ENCODE data around the gene BCKDK. TPM values are rescaled to one million over a fixed set of nuclear protein-coding genes. Genes with fewer than 3 reads are reported as not detected.
"Not testable (repeated sequence)": the region's sequence is repeated elsewhere in the genome, so short reads cannot be mapped to it uniquely, and the experiment has no call there.

BCKDK gene
- total and polyA plus RNA-seq, 12 donors, result 26.1 to 90.9 (median 71.4) TPM

DNA sequence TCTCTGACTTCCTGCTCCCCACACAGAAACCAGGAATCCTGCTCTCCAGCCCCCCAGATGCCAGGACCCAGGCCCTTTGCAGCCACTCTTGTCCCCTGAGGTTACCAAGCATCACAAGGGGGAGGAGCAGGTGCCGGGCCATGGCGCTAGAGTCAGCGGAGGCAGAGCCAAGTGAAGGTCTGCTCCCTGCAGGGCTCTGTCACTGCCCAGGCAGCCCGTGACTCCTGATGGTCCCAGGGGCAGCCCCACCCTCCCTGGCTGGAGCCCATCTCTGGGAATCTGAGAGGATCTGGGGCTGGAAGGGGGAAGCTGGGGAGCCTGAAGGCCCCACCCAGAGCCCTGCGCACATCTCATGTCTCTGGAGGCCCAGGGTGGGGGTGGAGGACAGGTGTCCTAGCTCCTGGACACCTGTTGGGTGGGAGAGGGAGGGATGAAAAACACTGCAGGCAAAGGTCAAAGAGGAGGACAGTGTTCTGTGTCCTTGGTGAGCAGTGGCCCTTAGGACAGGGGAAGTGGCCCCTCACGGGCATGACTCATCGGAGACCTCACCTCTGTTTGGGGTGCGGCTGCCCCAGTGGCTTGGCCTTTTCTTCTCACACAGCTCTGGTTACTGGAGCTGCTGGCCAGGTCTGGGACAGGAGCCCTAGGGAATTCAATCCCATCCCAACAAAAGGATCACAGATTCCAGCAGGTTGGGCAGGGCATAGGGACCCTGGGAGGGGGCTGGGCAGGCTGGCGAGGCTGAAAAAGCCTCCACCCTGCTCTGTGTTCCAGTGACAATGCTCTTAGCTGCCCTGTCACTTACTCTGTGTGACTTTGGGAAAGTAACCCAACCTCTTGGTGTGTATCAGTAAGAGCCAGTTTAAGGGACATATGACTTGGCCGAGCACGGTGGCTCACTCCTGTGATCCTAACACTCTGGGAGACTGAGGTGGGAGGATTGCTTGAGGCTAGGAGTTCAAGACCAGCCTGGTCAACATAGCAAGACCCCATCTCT lies 42.0 kb downstream of the BCKDK start, which contains the start of gene PRSS36:
Gene PRSS36, minus strand, starts transcription at position 173 of the 997 bp plus-strand sequence. Its CDS starts 31 bp downstream, at position 142.
- intact Hi-C loops (cut with DNase I), result loop anchor here in 4 of 10 donors (10.0 kb wide), 2 partner anchors 155 to 165 kb away; partner anchors contain the start of gene HSD3B7 (in 2 of the 4)
- WGBS, 2 donors, result 75 to 78% methylated on average over 11 of the region's 11 CpGs
- peaks cover 0 to 25% (median 13%) of the 10 kb centered on the region in 7 donors for H3K27me3 ChIP-seq
- ATAC-seq, result peak in 5 of 8 donors; percentile 9 to 34 (median 26)
- no peaks in the 10 kb centered on the region for H3K9me3 ChIP-seq
- no peak for DNase-seq
- no peaks in the 10 kb centered on the region for H3K36me3 ChIP-seq
- peak within 1 kb of the TSS in 1 of 10 donors; percentile 64 for H3K27ac ChIP-seq
- peak within 1 kb of the TSS in 1 of 10 donors; percentile 16 for H3K4me3 ChIP-seq
- H3K4me1 ChIP-seq, result peaks cover 0 to 15% (median 0%) of the 10 kb centered on the region in 9 donors
- TF ChIP-seq, protein P1, sequence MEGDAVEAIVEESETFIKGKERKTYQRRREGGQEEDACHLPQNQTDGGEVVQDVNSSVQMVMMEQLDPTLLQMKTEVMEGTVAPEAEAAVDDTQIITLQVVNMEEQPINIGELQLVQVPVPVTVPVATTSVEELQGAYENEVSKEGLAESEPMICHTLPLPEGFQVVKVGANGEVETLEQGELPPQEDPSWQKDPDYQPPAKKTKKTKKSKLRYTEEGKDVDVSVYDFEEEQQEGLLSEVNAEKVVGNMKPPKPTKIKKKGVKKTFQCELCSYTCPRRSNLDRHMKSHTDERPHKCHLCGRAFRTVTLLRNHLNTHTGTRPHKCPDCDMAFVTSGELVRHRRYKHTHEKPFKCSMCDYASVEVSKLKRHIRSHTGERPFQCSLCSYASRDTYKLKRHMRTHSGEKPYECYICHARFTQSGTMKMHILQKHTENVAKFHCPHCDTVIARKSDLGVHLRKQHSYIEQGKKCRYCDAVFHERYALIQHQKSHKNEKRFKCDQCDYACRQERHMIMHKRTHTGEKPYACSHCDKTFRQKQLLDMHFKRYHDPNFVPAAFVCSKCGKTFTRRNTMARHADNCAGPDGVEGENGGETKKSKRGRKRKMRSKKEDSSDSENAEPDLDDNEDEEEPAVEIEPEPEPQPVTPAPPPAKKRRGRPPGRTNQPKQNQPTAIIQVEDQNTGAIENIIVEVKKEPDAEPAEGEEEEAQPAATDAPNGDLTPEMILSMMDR (IDR thresholded peaks at IDR 0.05), result no peak

DNA sequence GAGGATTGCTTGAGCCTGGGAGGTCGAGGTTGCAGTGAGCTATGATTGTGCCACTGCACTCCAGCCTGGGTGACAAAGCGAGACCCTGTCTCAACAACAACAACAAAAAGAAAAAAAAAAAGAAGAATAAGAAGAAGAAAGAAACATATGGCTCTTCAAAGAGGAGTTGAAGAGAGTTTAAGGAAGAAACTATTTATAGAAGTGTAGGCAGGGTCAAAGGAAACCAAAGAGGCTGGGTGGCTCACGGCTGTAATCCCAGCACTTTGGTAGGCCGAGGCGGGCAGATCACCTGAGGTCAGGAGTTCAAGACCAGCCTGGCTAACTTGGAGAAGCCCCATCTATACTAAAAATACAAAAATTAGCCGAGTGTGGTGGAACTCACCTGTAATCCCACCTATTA lies 42.8 kb downstream of the BCKDK start:
- H3K27ac ChIP-seq; ATAC-seq; H3K9me3 ChIP-seq; DNase-seq; intact Hi-C loops (cut with DNase I); H3K36me3 ChIP-seq; H3K4me3 ChIP-seq: not testable (repeated sequence)
- Histone ChIP-seq H3K27me3 (peaks cover 0 to 25% (median 13%) of the 10 kb centered on the region in 7 donors), H3K4me1 (peaks cover 0 to 15% (median 0%) of the 10 kb centered on the region in 9 donors)
- WGBS, 2 donors, result 81 to 83% methylated on average over 6 of the region's 6 CpGs

DNA sequence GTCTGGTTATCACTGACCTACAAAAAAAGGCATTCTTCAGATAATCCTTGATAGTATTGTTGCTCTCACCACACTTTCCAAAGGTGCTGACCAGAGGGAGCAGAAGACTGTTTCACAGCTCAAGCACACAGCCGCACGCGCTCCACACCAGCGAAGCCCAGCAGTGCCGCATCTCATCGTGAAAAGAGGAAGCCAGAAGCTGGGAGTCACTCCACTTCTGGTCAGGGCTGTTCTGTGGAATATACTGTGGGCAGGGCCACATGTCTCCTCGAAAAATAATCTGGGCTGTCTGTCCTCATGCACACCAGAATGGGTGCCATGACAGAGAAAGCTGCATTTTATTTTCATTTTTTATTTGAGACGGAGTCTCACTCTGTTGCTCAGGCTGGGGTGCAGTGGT lies 49.0 kb downstream of the BCKDK start:
- peaks cover 0 to 5% (median 0%) of the 10 kb centered on the region in 7 donors for H3K27me3 ChIP-seq
- H3K4me3 ChIP-seq, result no peak overlapping the region
- peaks cover 0 to 12% (median 0%) of the 10 kb centered on the region in 9 donors for H3K4me1 ChIP-seq
- no peak overlapping the region for H3K27ac ChIP-seq
- no peaks in the 10 kb centered on the region for H3K9me3 ChIP-seq
- WGBS, 2 donors, result 41 to 44% methylated on average over 8 of the region's 8 CpGs
- peak in 5 of 8 donors; percentile 46 to 80 (median 50) for ATAC-seq
- no peaks in the 10 kb centered on the region for H3K36me3 ChIP-seq
- TF ChIP-seq, protein P1 (IDR thresholded peaks at IDR 0.05), result no peak
- intact Hi-C loops (cut with DNase I), result no loop called here
- peak in 1 of 2 donors; percentile 34 for DNase-seq

Other genes with a start within 250 kb of the BCKDK start
- 10 to 100 TPM; 24.2 to 31.3 (median 27.0) TPM for gene BCL7C, start 214.3 kb upstream of the BCKDK start, total RNA-seq
- 10 to 100 TPM; 30.5 to 68.8 TPM for gene BCL7C, start 214.3 kb upstream of the BCKDK start, polyA plus RNA-seq
- 10 to 100 TPM in 9 of 10 donors, 1 to 10 TPM in 1; 8.6 to 28.2 (median 19.9) TPM for gene CTF1, start 211.8 kb upstream of the BCKDK start, total RNA-seq
- 10 to 100 TPM in 1 of 2 donors, 1 to 10 TPM in 1; 6.5 to 10.4 TPM for gene CTF1, start 211.8 kb upstream of the BCKDK start, polyA plus RNA-seq
- gene FBXL19, start 184.8 kb upstream of the BCKDK start, total RNA-seq, result 1 to 10 TPM; 4.1 to 8.7 (median 5.8) TPM
- 10 to 100 TPM in 1 of 2 donors, 1 to 10 TPM in 1; 5.4 to 14.1 TPM for gene FBXL19, start 184.8 kb upstream of the BCKDK start, polyA plus RNA-seq
- gene ORAI3, start 159.3 kb upstream of the BCKDK start, total RNA-seq, result 10 to 100 TPM in 8 of 10 donors, 1 to 10 TPM in 2; 7.8 to 19.8 (median 11.4) TPM
- 10 to 100 TPM; 10.1 to 15.4 TPM for gene ORAI3, start 159.3 kb upstream of the BCKDK start, polyA plus RNA-seq
- 10 to 100 TPM in 2 of 10 donors, 1 to 10 TPM in 8; 7.5 to 11.4 (median 9.2) TPM for gene SETD1A, start 150.6 kb upstream of the BCKDK start, total RNA-seq
- gene SETD1A, start 150.6 kb upstream of the BCKDK start, polyA plus RNA-seq, result 10 to 100 TPM in 1 of 2 donors, 1 to 10 TPM in 1; 5.8 to 11.2 TPM
- 10 to 100 TPM in 1 of 10 donors, 1 to 10 TPM in 9; 3.3 to 13.3 (median 5.3) TPM for gene HSD3B7, start 123.2 kb upstream of the BCKDK start, total RNA-seq
- 10 to 100 TPM in 1 of 2 donors, 1 to 10 TPM in 1; 6.8 to 12.2 TPM for gene HSD3B7, start 123.2 kb upstream of the BCKDK start, polyA plus RNA-seq
- gene STX1B, start 97.7 kb upstream of the BCKDK start, total RNA-seq, result 1 to 10 TPM in 6 of 10 donors, under 1 TPM in 4; 0.20 to 2.3 (median 1.1) TPM
- under 1 TPM; 0.07 to 0.29 TPM for gene STX1B, start 97.7 kb upstream of the BCKDK start, polyA plus RNA-seq
- gene STX4, start 74.8 kb upstream of the BCKDK start, total RNA-seq, result 10 to 100 TPM; 31.8 to 53.8 (median 38.6) TPM
- 10 to 100 TPM; 76.9 to 89.2 TPM for gene STX4, start 74.8 kb upstream of the BCKDK start, polyA plus RNA-seq
- 1 to 10 TPM; 3.6 to 8.2 (median 4.5) TPM for gene ZNF668, start 34.1 kb upstream of the BCKDK start, total RNA-seq
- gene ZNF668, start 34.1 kb upstream of the BCKDK start, polyA plus RNA-seq, result 1 to 10 TPM; 7.2 to 7.6 TPM
- 10 to 100 TPM in 3 of 10 donors, 1 to 10 TPM in 7; 7.5 to 12.0 (median 8.7) TPM for gene ZNF646, start 34.0 kb upstream of the BCKDK start, total RNA-seq
- gene ZNF646, start 34.0 kb upstream of the BCKDK start, polyA plus RNA-seq, result 1 to 10 TPM; 2.7 to 7.6 TPM
- gene PRSS53, start 19.4 kb upstream of the BCKDK start, total RNA-seq, result 1 to 10 TPM in 1 of 10 donors, under 1 TPM in 9; 0.21 to 1.4 (median 0.50) TPM
- gene PRSS53, start 19.4 kb upstream of the BCKDK start, polyA plus RNA-seq, result 1 to 10 TPM in 1 of 2 donors, under 1 TPM in 1; 0.46 to 2.9 TPM
- gene VKORC1, start 13.6 kb upstream of the BCKDK start, total RNA-seq, result 10 to 100 TPM; 27.0 to 68.1 (median 31.8) TPM
- 100 to 1,000 TPM in 1 of 2 donors, 10 to 100 TPM in 1; 46.2 to 139 TPM for gene VKORC1, start 13.6 kb upstream of the BCKDK start, polyA plus RNA-seq
- 10 to 100 TPM; 51.9 to 79.9 (median 66.0) TPM for gene KAT8, start 9.3 kb downstream of the BCKDK start, total RNA-seq
- 100 to 1,000 TPM in 1 of 2 donors, 10 to 100 TPM in 1; 56.3 to 107 TPM for gene KAT8, start 9.3 kb downstream of the BCKDK start, polyA plus RNA-seq
- under 1 TPM in 4 of 10 donors, not detected in 6; 0.15 to 0.57 (median 0.25) TPM for gene PRSS8, start 27.3 kb downstream of the BCKDK start, total RNA-seq
- gene PRSS8, start 27.3 kb downstream of the BCKDK start, polyA plus RNA-seq, result under 1 TPM in 1 of 2 donors, not detected in 1; 0.09 TPM
- gene PRSS36, start 41.7 kb downstream of the BCKDK start, total RNA-seq, result 1 to 10 TPM in 6 of 10 donors, under 1 TPM in 4; 0.30 to 3.1 (median 1.3) TPM
- gene PRSS36, start 41.7 kb downstream of the BCKDK start, polyA plus RNA-seq, result 1 to 10 TPM; 1.2 to 3.4 TPM
- 100 to 1,000 TPM; 127 to 174 (median 140) TPM for gene FUS, start 71.8 kb downstream of the BCKDK start, total RNA-seq
- 100 to 1,000 TPM; 116 to 240 TPM for gene FUS, start 71.8 kb downstream of the BCKDK start, polyA plus RNA-seq
- gene PYCARD, start 94.4 kb downstream of the BCKDK start, total RNA-seq, result 10 to 100 TPM in 2 of 10 donors, 1 to 10 TPM in 8; 1.7 to 26.1 (median 2.8) TPM
- gene PYCARD, start 94.4 kb downstream of the BCKDK start, polyA plus RNA-seq, result 10 to 100 TPM in 1 of 2 donors, 1 to 10 TPM in 1; 8.3 to 13.9 TPM
- 1 to 10 TPM in 6 of 10 donors, under 1 TPM in 4; 0.61 to 4.8 (median 1.2) TPM for gene TRIM72, start 105.7 kb downstream of the BCKDK start, total RNA-seq
- gene TRIM72, start 105.7 kb downstream of the BCKDK start, polyA plus RNA-seq, result 1 to 10 TPM in 1 of 2 donors, under 1 TPM in 1; 0.51 to 1.2 TPM
- gene PYDC1, start 108.7 kb downstream of the BCKDK start, total RNA-seq, result not detected
- gene PYDC1, start 108.7 kb downstream of the BCKDK start, polyA plus RNA-seq, result not detected
- gene ITGAM, start 151.6 kb downstream of the BCKDK start, total RNA-seq, result 10 to 100 TPM in 2 of 10 donors, 1 to 10 TPM in 8; 1.2 to 24.1 (median 3.2) TPM
- 1 to 10 TPM; 1.8 to 3.4 TPM for gene ITGAM, start 151.6 kb downstream of the BCKDK start, polyA plus RNA-seq
- gene ITGAX, start 246.8 kb downstream of the BCKDK start, total RNA-seq, result 10 to 100 TPM in 1 of 10 donors, 1 to 10 TPM in 7, under 1 TPM in 2; 0.79 to 18.5 (median 2.2) TPM
- gene ITGAX, start 246.8 kb downstream of the BCKDK start, polyA plus RNA-seq, result 1 to 10 TPM; 1.3 to 1.6 TPM

Data from heart right ventricle (tissue), 16 donors.